Measurements from ENCODE around the gene DOCK10.

DNA sequence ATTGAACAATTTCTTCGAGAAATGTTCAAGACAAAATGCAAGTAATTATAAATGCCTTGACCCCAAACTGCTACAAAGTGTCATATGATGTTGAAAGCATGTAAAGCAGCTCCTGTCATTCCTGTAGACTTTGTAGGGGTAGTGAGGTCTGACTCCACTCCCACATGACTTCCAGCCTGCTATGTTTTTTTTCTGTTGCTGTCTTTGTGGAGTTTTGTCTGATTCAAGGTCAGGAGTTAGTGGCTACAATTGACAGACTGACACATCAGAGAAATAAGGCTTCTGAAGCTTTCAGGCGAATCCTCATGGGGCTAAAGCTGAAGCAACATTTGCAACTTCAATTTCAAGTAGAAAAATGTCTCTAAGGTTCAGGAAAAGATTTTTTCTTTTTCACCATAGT lies 262.2 kb downstream of the DOCK10 start:
- TF ChIP-seq POLR2A (IDR thresholded peaks at IDR 0.05) (no peak), POLR2AphosphoS5 (IDR thresholded peaks at IDR 0.05) (no peak), EP300 (IDR thresholded peaks at IDR 0.05) (no peak)
- TF ChIP-seq, protein P1, sequence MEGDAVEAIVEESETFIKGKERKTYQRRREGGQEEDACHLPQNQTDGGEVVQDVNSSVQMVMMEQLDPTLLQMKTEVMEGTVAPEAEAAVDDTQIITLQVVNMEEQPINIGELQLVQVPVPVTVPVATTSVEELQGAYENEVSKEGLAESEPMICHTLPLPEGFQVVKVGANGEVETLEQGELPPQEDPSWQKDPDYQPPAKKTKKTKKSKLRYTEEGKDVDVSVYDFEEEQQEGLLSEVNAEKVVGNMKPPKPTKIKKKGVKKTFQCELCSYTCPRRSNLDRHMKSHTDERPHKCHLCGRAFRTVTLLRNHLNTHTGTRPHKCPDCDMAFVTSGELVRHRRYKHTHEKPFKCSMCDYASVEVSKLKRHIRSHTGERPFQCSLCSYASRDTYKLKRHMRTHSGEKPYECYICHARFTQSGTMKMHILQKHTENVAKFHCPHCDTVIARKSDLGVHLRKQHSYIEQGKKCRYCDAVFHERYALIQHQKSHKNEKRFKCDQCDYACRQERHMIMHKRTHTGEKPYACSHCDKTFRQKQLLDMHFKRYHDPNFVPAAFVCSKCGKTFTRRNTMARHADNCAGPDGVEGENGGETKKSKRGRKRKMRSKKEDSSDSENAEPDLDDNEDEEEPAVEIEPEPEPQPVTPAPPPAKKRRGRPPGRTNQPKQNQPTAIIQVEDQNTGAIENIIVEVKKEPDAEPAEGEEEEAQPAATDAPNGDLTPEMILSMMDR (IDR thresholded peaks at IDR 0.05): no peak

All from stomach (tissue), 4 donors.